ENCODE results near the gene AZU1.
"Not testable (repeated sequence)": the region's sequence is repeated elsewhere in the genome, so short reads cannot be mapped to it uniquely, and the experiment has no call there.

Gene AZU1

GRCh38 chr19:815079-815774 is 12.4 kb upstream of the AZU1 start:
- FAIRE-seq = no peak
- peak; percentile 35 for DNase-seq (ENCODE audit: insufficient read length, low spot score)
- peak; percentile 0; the same call in 1 of the 2 replicates for TF ChIP-seq POLR2A (IDR thresholded peaks at IDR 0.05; ENCODE audit: low read depth, low read length)
- TF ChIP-seq SPI1 (IDR thresholded peaks at IDR 0.05; ENCODE audit: low read depth, low read length) = no peak
- TF ChIP-seq POU2F2 (IDR thresholded peaks at IDR 0.05; ENCODE audit: low read depth, low read length) = no peak; the same call in 1 of the 2 replicates
- TF ChIP-seq POLR2AphosphoS5 (IDR thresholded peaks at IDR 0.05; ENCODE audit: low read depth, low read length) = no peak; the same call in none of the 2 replicates

GRCh38 chr19:815775-816499 is 11.7 kb upstream of the AZU1 start:
- DNase-seq (ENCODE audit: insufficient read length, low spot score) (no peak), FAIRE-seq (peak; percentile 41)
- TF ChIP-seq PAX5 (IDR thresholded peaks at IDR 0.05; ENCODE audit: insufficient read depth, low read length, severe bottlenecking) (no peak), POLR2AphosphoS5 (IDR thresholded peaks at IDR 0.05; ENCODE audit: low read depth, low read length) (peak; percentile 89), SPI1 (IDR thresholded peaks at IDR 0.05; ENCODE audit: low read depth, low read length) (no peak), POLR2A (IDR thresholded peaks at IDR 0.05; ENCODE audit: low read depth, low read length) (peak; percentile 86), TAF1 (IDR thresholded peaks at IDR 0.05; ENCODE audit: low read depth, low read length) (no peak), POU2F2 (IDR thresholded peaks at IDR 0.05; ENCODE audit: low read depth, low read length) (0 out of 2 replicates have a peak, but pooled peaks have one; percentile 21)

DNA sequence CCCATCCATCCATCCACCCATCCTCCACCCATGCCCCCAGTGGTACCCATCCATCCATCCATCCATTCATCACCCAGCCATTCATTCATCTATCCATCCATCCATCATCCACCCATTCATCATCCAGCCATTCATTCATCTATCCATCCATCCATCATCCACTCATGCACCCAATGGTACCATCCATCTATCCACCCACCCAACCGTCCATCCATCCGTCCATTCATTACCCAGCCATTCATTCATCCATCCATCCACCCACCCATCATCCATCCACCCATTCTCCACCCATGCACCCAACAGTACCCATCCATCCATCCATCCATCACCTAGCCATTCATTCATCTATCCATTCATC is 11.2 kb upstream of the AZU1 start:
- FAIRE-seq = peak; percentile 57
- no peak for TF ChIP-seq SPI1 (IDR thresholded peaks at IDR 0.05; ENCODE audit: low read depth, low read length)
- no peak for TF ChIP-seq POU2F2 (IDR thresholded peaks at IDR 0.05; ENCODE audit: low read depth, low read length)
- no peak for TF ChIP-seq TAF1 (IDR thresholded peaks at IDR 0.05; ENCODE audit: low read depth, low read length)
- no peak for TF ChIP-seq PAX5 (IDR thresholded peaks at IDR 0.05; ENCODE audit: insufficient read depth, low read length, severe bottlenecking)
- TF ChIP-seq POLR2AphosphoS5 (IDR thresholded peaks at IDR 0.05; ENCODE audit: low read depth, low read length) = no peak
- no peak for TF ChIP-seq POLR2A (IDR thresholded peaks at IDR 0.05; ENCODE audit: low read depth, low read length)
- DNase-seq (ENCODE audit: insufficient read length, low spot score) = no peak

GRCh38 chr19:820212-820611 is 7.4 kb upstream of the AZU1 start:
- not testable (repeated sequence) for DNase-seq (ENCODE audit: insufficient read length, low spot score); FAIRE-seq

- DNase-seq (ENCODE audit: insufficient read length, low spot score) (no peak), FAIRE-seq (no peak)
- no peak for TF ChIP-seq SPI1 (IDR thresholded peaks at IDR 0.05; ENCODE audit: low read depth, low read length)
- TF ChIP-seq POU2F2 (IDR thresholded peaks at IDR 0.05; ENCODE audit: low read depth, low read length) = no peak
- no peak for TF ChIP-seq POLR2AphosphoS5 (IDR thresholded peaks at IDR 0.05; ENCODE audit: low read depth, low read length)
- TF ChIP-seq TAF1 (IDR thresholded peaks at IDR 0.05; ENCODE audit: low read depth, low read length) = no peak
- TF ChIP-seq PAX5 (IDR thresholded peaks at IDR 0.05; ENCODE audit: insufficient read depth, low read length, severe bottlenecking) = no peak
- TF ChIP-seq POLR2A (IDR thresholded peaks at IDR 0.05; ENCODE audit: low read depth, low read length) = no peak
These were observed 6.3 kb upstream of the AZU1 start for GRCh38 chr19:821231-821824.

DNA sequence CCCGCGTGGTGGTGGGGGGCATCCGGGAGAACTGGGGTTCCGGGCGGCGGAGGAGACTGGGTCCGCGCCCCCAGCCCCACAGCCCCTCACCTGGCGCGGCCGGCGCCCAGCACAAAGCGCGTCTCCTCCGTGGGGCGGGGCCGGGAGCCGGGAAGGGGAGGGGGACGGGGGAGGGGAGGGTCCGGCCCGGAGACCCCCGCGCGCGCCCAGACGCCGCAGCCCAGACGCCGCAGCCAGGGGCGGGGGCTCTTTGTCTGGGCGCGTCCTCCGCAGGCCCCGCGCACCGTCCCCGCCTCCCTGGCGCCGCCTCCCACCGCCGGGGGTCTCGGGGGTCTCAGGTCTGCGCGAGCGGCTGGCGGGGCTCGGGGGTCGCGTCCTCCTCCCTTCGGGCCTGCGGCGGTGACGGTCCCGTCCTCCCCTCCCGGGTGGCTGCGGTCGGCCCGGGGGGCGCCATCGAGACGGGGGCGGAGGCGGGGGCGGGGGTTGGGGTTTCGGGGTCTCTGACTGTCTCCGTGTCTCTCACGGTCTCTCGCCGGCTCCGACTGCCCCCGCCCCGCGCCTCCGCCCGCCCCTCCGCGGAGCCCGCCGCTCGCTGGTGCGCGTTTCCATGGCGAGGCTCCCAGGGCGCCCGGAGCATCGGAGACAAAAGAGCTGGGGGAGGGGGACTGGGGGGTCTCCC is 5.7 kb upstream of the AZU1 start, which contains the start of gene PLPPR3:
TSS of gene PLPPR3 (minus strand) at position 131 of the 679 bp plus-strand sequence. CDS start 396 bp downstream, outside the sequence.
- TF ChIP-seq TAF1 (IDR thresholded peaks at IDR 0.05; ENCODE audit: low read depth, low read length) (no peak), POLR2AphosphoS5 (IDR thresholded peaks at IDR 0.05; ENCODE audit: low read depth, low read length) (no peak), POLR2A (IDR thresholded peaks at IDR 0.05; ENCODE audit: low read depth, low read length) (no peak), POU2F2 (IDR thresholded peaks at IDR 0.05; ENCODE audit: low read depth, low read length) (no peak), PAX5 (IDR thresholded peaks at IDR 0.05; ENCODE audit: insufficient read depth, low read length, severe bottlenecking) (no peak), SPI1 (IDR thresholded peaks at IDR 0.05; ENCODE audit: low read depth, low read length) (no peak)
- FAIRE-seq = no peak
- no peak for DNase-seq (ENCODE audit: insufficient read length, low spot score)

DNA sequence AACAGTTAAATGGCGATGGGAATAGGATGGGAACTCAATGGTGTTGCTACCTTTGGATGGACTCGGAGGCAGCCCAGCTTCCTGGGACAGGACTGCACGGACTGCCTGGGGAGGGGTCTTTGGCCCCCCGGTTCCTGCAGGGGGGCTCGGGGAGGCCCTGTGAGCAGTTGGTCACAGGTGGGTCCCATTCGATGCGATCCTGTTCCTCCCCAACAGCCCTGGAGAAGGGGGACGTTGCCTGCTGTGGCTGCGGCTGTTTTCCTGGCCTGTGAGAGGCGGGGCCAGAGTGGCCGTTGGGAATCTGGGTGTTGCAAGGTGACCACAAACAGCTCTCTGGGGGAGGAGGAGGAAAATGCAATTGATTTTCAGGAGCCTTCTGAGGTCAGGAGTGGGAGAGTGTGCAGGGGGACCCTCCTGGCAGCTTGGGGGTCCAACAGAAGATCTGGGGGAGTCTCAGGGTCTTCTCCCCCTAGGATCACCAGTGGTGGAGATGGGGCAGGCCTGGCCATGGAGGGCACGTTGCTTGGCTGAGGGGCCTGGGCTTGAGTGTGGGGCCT is 4.0 kb upstream of the AZU1 start:
- DNase-seq (ENCODE audit: insufficient read length, low spot score) = no peak
- TF ChIP-seq POLR2A (IDR thresholded peaks at IDR 0.05; ENCODE audit: low read depth, low read length) = no peak
- no peak for TF ChIP-seq TAF1 (IDR thresholded peaks at IDR 0.05; ENCODE audit: low read depth, low read length)
- TF ChIP-seq PAX5 (IDR thresholded peaks at IDR 0.05; ENCODE audit: insufficient read depth, low read length, severe bottlenecking) = no peak
- no peak for TF ChIP-seq POU2F2 (IDR thresholded peaks at IDR 0.05; ENCODE audit: low read depth, low read length)
- no peak for TF ChIP-seq POLR2AphosphoS5 (IDR thresholded peaks at IDR 0.05; ENCODE audit: low read depth, low read length)
- no peak for TF ChIP-seq SPI1 (IDR thresholded peaks at IDR 0.05; ENCODE audit: low read depth, low read length)
- no peak for FAIRE-seq

DNA sequence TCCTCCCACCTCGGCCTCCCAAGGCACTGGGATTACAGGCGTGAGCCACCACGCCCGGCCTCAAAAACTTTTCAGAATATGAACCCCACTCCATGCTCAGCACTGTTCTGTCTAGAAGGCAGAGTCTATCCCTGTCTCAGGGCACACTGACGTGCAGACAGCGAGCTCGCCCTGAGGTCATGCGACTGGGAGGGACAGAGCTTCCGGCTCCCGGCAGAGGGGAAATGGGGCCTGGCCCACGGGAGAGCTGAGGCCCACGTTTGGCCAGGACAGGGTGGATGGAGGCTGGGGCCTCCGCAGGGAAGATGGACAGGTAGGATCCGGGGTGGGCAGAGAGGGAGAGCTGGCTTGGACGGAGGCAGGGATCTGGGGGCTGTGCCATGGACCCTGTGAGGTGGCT is 2.8 kb upstream of the AZU1 start:
- FAIRE-seq (no peak), DNase-seq (ENCODE audit: insufficient read length, low spot score) (no peak)
- TF ChIP-seq POLR2A (IDR thresholded peaks at IDR 0.05; ENCODE audit: low read depth, low read length) = no peak
- TF ChIP-seq TAF1 (IDR thresholded peaks at IDR 0.05; ENCODE audit: low read depth, low read length) = no peak
- no peak for TF ChIP-seq PAX5 (IDR thresholded peaks at IDR 0.05; ENCODE audit: insufficient read depth, low read length, severe bottlenecking)
- no peak for TF ChIP-seq SPI1 (IDR thresholded peaks at IDR 0.05; ENCODE audit: low read depth, low read length)
- no peak for TF ChIP-seq POU2F2 (IDR thresholded peaks at IDR 0.05; ENCODE audit: low read depth, low read length)
- no peak for TF ChIP-seq POLR2AphosphoS5 (IDR thresholded peaks at IDR 0.05; ENCODE audit: low read depth, low read length)
